Ishikawa (cell line): ENCODE data around the gene MORC2.

Experiments
- CEBPB ChIP-seq: IDR thresholded peaks from 2 replicates; pipeline ENCODE4 v1.6.1; 2012
- EP300 ChIP-seq: IDR thresholded peaks from 2 replicates; pipeline ENCODE4 v1.6.1; 2012; ENCODE audit warnings: borderline replicate concordance
- NFIC ChIP-seq: IDR thresholded peaks from 2 replicates; pipeline ENCODE4 v1.6.1; 2012
- RAD21 ChIP-seq: IDR thresholded peaks from 2 replicates; pipeline ENCODE4 v1.6.1; 2012; ENCODE audit warnings: low read depth
- TEAD4 ChIP-seq: IDR thresholded peaks from 2 replicates; pipeline ENCODE4 v1.6.1; 2012
- YY1 ChIP-seq: IDR thresholded peaks from 2 replicates; pipeline ENCODE4 v1.6.1; 2012; ENCODE audit warnings: low read depth

GRCh38 chr22:30927806-30928205 lies 40.8 kb downstream of the MORC2 start:
- TF ChIP-seq NFIC (no peak), CEBPB (no peak), EP300 (no peak), TEAD4 (no peak), YY1 (no peak), RAD21 (no peak)
